Effector CD8-positive, alpha-beta T cell (primary cell): ENCODE data around the gene MIA2.
"Not testable (repeated sequence)": the region's sequence is repeated elsewhere in the genome, so short reads cannot be mapped to it uniquely, and the experiment has no call there.

Experiments
- DNase-seq: peaks from one replicate; lab custom pipeline; 2025; lab: John Stamatoyannopoulos, UW
- total RNA-seq, 4 experiments: gene quantifications; one replicate each; lab custom pipeline; 2026; lab: John Stamatoyannopoulos, UW

Gene MIA2, protein sequence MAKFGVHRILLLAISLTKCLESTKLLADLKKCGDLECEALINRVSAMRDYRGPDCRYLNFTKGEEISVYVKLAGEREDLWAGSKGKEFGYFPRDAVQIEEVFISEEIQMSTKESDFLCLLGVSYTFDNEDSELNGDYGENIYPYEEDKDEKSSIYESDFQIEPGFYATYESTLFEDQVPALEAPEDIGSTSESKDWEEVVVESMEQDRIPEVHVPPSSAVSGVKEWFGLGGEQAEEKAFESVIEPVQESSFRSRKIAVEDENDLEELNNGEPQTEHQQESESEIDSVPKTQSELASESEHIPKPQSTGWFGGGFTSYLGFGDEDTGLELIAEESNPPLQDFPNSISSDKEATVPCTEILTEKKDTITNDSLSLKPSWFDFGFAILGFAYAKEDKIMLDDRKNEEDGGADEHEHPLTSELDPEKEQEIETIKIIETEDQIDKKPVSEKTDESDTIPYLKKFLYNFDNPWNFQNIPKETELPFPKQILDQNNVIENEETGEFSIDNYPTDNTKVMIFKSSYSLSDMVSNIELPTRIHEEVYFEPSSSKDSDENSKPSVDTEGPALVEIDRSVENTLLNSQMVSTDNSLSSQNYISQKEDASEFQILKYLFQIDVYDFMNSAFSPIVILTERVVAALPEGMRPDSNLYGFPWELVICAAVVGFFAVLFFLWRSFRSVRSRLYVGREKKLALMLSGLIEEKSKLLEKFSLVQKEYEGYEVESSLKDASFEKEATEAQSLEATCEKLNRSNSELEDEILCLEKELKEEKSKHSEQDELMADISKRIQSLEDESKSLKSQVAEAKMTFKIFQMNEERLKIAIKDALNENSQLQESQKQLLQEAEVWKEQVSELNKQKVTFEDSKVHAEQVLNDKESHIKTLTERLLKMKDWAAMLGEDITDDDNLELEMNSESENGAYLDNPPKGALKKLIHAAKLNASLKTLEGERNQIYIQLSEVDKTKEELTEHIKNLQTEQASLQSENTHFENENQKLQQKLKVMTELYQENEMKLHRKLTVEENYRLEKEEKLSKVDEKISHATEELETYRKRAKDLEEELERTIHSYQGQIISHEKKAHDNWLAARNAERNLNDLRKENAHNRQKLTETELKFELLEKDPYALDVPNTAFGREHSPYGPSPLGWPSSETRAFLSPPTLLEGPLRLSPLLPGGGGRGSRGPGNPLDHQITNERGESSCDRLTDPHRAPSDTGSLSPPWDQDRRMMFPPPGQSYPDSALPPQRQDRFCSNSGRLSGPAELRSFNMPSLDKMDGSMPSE (N-terminal part only)
- total RNA-seq: 63.5 to 82.5 (median 72.4) reads per million in 4 experiments

GRCh38 chr14:39233680-39234326 lies at the start of gene MIA2:
Gene MIA2 (plus strand): TSS chr14:39233915. CDS start chr14:39234115, 200 bp downstream.
- DNase-seq: no peak

GRCh38 chr14:39184628-39185255 lies 49.0 kb upstream of the MIA2 start:
- DNase-seq: no peak

DNA sequence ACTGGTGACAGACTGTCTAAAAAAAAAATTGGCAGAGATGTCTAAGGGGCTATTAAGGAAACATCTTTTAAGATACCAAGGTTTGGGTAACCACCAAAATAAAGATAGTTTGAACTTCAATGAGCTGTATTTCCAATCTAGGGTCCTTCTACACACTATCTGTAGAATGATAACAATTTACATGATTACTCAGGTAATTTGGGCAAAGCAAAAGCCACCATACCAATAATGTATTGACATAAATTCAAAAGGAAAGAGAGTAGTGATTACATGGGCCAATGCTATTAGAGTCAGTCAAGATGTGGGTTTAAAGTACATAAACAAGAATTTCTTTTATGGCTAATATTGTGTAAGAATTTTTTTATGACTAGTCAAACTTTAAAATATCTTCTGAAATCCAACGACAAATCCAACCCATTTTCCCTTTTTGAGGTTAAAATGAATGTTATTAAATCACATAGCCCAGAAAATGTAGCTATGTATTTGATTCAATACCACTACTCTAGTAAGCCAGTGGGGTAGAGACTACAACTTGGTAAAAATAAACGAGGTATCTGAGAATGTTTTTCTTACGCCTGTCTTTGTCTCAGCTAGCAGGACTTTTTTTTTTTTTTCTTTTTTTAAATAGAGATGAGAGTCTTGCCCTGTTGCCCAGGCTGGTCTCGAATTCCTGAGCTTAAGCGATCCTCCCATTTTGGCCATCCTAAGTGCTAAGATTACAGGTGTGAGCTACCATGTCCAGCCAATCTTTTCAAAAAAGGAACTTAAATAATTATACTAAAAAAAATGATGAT lies 48.3 kb upstream of the MIA2 start:
- no peak for DNase-seq

DNA sequence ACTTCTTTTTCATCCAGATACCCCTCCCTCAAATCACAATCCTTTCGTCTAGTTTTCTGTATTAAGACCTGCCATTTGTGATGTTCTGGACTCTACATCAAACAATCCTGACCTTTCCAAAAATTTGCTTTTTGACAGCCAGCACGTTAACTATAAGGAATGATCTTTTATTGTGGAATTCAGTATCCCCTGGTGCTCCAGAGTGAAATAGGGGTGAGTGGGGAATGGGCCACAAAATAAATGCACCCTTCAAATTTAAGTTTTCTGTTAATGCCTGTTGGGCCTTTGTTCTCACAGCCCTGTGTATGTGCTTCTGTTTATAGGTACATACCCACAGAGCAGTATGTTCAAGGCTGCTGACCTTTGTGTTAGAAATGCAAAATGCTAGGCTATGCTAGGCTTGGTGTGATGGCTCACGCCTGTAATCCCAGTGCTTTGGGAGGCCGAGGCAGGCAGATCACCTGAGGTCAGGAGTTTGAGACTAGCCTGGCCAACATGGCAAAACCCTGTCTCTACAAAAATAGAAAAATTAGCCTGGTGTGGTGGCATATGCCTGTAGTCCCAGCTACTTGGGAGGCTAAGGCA lies 46.7 kb upstream of the MIA2 start:
- no peak for DNase-seq

DNA sequence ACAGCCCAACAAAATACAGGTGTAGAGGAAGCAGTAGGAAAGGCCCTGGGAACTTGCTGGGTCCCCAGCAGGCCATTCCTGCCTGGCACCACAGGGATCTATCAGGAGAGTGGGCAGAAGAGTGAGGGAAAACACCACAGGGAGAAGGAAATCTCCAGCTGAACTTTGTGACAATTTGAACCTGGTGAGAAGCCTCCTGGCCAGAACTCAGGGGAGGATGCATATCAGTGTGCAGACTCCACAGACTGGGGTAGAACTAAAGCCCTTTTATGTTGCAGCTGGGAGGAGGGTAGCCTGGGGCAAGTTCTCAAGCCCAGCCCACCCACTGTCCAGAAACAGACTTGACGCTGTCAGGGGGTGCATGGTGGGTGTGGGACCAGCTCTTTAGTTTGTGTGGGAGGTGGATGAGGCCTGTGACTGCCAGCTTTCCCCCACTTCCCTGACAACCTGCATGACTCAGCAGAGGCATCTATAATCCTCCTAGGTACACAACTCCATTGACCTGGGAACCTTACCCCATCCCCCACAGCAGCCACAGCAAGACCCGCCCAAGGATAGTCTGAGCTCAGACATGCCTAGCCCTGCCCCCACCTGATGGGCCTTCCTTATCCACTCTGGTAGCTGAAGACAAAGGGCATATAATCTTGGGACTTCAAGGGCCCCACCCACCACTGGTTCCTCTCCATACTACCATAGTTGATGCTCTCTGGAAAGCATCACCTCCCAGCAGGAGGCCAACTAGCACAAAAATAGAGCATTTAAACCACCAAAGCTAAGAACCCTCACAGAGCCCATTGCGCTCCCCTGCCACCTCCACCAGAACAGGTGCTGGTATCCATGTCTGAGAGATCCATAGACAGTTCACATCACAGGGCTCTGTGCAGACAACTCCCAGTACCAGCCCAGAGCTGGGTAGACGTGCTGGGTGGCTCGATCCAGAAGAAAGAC lies 29.8 kb upstream of the MIA2 start:
- DNase-seq: no peak

- not testable (repeated sequence) for DNase-seq
These were observed 26.3 kb upstream of the MIA2 start for GRCh38 chr14:39207430-39207829.

DNA sequence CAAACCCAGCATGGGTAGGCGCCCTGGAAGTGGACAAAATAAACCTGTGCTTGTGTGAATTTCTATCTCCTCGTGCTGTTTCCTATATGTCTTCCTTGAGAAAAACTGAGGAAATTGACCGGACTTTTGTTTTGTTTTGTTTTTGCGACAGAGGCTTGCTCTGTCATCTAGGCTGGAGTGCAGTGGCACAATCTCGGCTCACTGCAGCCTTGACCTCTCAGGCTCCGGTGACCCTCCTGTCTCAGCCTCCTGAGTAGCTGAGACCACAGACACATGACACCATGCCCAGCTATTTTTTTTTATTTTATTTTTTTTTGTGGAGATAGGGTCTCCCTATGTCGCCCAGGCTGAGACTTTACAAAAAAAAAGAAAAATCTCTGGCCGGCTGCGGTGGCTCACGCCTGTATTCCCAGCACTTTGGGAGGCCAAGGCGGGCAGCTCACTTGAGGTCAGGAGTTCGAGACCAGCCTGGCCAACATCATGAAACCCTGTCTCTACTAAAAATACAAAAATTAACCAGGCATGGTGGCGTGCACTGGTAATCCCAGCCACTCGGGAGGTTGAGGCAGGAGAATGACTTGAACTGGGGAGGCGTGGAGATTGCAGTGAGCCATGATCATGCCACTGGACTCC lies 22.5 kb upstream of the MIA2 start:
- DNase-seq: no peak

DNA sequence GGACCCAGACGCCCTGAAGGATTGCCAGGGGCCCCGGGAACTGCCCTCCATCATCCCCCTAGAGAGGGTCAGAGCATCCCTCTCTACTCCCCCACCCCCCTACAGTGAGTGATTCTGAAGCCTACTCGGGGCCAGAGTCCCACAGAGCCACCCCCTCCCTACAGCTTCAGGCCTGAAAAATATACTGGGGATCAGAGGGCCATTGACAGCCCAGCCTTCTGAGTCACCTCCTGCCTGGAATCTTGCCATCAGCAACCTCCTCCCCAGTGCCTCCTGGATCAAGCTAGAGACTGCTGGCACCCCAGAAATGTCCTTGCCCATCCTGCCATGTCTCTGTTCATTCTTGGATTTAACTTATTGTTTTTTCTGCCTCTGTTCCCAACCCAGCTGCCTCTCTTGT lies 21.7 kb upstream of the MIA2 start:
- no peak for DNase-seq

GRCh38 chr14:39212693-39213092 lies 21.0 kb upstream of the MIA2 start:
- DNase-seq: no peak

GRCh38 chr14:39217214-39217879 lies 16.4 kb upstream of the MIA2 start:
- no peak for DNase-seq

- no peak for DNase-seq
These were observed 15.4 kb upstream of the MIA2 start for GRCh38 chr14:39218171-39218769.

GRCh38 chr14:39219075-39219499 lies 14.6 kb upstream of the MIA2 start:
- no peak for DNase-seq

DNA sequence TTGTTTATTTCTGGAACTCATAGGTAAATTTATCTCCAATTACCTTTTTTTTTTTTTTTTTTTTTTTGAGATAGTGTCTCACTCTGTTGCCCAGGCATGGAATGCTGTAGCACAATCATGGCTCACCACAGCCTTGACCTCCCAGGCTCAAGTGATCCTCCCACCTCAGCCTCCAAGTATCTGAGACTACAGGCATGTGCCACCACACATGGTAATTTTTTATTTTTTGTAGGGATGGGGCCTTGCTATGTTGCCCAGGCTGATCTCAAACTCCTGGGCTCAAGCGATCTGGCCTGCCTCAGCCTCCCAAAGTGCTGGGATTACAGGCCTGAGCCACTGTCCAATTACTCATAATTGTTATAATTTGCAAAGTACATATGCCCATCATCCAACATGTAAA lies 13.2 kb upstream of the MIA2 start:
- not testable (repeated sequence) for DNase-seq

DNA sequence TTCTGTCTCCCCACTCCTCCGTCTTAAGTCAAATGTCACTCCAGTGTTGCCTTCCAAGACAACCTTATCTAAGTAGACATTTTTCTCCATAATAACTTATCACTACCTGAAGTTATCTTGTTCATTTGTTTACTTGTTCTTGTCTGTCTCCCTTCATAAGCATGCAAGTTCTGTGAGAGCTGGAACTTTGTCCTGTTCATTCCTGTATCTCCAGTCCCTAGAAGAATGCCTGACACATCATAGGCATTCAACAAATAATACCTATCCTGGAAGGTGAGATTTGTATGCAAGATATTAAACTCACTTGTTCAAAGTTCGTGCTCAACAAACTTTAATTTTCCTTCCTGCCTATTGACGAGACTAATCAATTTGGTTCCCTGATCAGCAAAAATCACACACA lies 5.7 kb upstream of the MIA2 start:
- no peak for DNase-seq

- no peak for DNase-seq
These were observed 5.0 kb upstream of the MIA2 start for GRCh38 chr14:39228509-39229221.

DNA sequence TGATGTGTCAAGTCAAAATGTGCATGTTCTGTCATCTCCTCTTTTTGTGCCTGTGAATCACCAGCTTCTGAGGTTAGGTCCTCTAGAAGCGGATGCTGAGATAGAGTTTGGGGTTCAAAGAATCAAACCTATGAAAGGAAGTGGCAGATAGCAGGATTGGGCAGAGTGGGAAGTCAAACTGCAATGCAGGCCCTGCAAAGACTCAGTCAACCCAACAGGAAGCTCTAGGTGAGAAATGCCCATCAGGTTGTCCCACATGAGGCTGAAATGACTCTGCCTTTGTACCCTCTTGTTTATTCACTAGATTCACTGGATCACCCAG lies 4.5 kb upstream of the MIA2 start:
- DNase-seq: no peak
